Hematopoietic multipotent progenitor cell treated with erythropoietin and hydrocortisone succinate and interleukin-3 and kit ligand, for 4 days (in vitro differentiated cells): ENCODE results near the gene GREB1.
"Not testable (repeated sequence)": the region's sequence is repeated elsewhere in the genome, so short reads cannot be mapped to it uniquely, and the experiment has no call there.

ENCODE experiments used
- DNase-seq: peaks from one replicate; pipeline ENCODE4 v3.0.0-alpha.2; 2015

The GREB1 gene

GRCh38 chr2:11640132-11640531 lies 106.3 kb downstream of the GREB1 start:
- no peak for DNase-seq

DNA sequence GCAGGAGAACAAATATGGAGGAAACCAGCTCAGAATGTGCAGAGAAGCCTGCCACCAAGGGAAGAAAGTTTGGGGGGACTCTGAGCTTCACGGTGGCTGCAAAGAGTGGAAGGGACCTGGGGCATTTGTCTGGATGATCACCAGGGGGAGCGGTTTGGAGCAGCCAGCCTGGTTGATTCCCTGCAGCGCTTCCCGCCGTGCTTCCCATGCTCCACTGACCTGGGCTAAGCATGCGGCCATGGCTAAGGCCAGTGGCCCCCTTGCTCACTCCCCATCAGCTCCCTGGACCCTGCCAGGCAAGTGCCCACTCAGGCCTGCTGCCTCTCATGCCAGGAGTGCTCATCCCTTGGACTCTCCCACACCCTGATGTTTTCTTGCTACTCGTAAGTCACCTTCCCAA lies 109.1 kb downstream of the GREB1 start:
- no peak for DNase-seq

DNA sequence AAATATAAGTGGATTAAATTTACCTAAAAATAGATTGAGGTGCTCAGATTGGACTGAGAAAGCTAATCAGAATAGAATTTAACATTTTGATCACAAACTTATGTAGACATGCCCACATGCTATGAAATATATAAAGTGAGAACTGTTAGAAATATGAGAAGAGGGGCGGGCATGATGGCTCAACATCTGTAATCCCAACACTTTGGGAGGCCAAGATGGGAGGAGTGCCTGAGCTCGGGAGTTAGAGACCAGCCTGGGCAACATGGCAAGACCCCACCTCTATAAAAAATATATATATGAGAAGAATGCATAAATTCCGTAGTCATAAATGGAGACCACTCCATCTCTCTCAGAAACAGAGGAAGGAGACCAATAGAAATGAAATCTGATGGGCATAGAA lies 110.4 kb downstream of the GREB1 start:
- no peak for DNase-seq

DNA sequence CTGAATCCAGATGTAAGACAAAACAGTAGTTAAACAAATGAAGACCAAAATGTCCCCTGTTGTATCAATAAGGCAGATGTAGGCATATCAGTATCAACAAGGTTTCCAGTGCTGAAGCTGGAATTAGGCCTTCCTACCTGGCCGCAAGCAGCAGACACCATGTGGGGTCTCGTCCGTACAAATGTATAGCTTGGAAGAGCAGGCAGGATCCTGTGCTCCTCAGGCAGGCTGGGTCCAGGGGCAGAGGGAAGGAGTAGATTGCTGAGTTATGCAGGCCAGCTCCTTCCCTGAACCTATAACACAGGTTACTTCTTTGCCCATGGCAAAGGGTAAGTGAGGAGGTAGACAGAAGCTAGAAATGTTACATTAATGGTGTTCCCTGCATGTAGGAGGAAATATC lies 112.7 kb downstream of the GREB1 start:
- DNase-seq = no peak

GRCh38 chr2:11647834-11648600 lies 114.2 kb downstream of the GREB1 start:
- no peak for DNase-seq

DNA sequence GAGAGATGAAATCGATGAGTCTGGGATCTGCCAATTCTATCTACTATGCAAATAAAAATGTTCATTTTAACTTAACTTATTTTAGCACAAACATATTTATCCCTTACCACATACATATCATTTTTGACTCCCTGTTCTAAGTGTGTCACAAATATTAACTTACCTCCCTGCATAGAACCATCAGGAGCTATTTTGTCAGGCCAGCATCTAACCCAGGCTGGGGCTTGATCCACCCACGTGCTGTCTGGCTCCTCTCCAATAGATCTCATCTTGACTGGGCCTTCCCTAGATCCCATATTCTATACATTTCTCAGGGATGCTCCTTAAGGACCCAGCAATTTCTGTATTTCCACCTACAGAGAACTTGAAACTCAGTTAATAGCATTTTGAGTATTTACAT lies 115.2 kb downstream of the GREB1 start:
- DNase-seq = no peak

- no peak for DNase-seq
These were observed 118.2 kb downstream of the GREB1 start for GRCh38 chr2:11651856-11652548.

- DNase-seq = no peak
These were observed 118.7 kb downstream of the GREB1 start for GRCh38 chr2:11652553-11652952.

GRCh38 chr2:11655495-11655894 lies 121.7 kb downstream of the GREB1 start:
- DNase-seq = no peak

DNA sequence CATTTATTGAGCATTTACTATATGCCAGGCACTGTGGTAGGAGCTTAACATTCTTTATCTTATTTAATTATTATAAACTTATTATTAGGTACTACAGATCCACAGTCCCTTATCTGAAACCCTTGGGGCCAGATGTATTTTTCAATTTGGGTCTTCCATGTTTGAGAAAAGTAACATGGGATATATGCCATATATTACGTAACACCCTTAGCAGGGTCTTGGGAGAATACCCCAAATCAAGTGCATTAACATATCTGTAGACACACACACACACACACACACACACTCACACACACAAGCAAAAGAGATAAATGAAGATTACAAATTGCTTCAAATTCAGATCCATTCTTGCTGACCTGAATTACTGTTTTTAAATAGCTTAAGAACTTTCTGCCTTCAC lies 122.4 kb downstream of the GREB1 start:
- no peak for DNase-seq

DNA sequence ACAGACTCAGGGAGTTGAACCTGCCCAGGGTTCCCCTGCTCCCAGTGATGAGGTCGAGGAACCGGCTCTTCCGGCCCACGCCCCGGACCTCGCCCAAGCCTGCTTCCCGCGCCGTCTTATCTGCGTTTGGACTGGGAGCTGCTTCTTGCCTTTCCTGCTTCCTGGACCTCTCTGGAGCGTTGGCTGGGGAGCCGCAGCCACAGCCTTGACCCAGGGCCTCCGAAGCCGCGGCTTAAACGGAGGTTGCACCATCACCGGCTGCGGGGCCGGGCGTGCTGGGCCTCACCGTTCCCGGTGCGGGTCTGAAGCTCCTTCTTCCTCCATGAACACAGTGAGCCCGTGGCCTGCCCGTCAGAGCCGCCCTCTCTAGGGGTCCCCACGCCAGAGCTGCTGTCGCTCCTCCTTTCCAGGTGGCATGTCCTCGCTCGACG lies 122.8 kb downstream of the GREB1 start:
- no peak for DNase-seq

DNA sequence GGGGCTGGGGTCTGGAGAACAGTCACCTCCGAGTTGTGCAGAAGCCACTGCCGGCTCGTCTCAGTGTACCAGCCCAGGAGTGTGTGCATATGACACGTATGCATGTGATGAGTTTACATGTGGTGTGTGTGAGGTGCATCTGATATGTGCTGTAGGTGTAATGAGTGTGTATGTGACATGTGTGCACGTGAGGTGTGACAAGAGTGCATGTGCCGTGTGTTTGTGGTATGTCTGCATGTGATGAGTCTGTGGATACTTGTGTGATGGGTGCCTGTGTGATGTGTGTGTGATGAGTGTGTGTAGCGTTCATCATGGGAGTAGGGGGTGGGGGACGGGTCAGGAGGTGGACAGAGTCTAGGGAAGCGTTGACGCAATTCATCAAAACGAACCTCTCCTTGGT lies 123.3 kb downstream of the GREB1 start:
- no peak for DNase-seq

- DNase-seq = no peak
These were observed 123.8 kb downstream of the GREB1 start for GRCh38 chr2:11657646-11658045.

DNA sequence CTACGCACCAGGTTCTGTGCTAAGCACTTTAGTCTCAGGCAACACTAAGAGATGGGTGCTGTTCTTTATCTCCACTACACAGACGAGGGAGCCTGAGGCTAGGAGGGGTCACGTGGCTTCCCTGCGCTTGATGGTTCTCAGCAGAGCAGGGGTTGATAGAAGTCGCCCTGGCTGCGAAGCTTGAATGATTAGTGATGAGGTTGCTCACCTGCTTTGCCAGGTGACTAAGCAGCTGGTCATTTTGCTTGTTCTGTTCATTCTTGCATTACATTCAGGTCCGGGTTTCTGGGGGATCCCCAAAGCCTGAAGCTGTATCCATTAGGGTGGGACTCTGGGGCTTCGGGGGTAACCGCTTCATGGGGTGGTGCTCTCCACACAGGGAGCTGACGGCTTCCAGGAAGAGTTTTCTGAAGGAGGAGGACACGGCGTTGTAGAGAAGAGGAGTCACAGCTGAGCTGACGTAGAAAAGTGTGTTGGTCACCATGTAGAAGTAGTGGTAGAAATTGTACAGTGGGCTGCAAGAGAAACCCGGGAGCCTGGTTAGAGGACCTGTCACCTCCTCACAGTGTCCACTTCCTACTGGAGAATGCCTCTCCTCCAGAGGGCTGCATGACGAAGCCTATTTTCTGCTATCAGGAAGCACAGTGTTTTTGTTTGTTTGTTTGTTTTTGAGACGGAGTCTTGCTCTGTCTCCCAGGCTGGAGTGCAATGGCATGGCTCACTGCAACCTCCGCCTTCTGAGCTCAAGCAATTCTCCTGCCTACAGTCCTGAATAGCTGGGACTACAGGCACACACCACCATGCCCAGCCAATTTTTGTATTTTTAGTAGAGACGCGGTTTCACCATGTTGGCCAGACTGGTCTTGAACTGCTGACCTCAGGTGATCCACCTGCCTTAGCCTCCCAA lies 124.6 kb downstream of the GREB1 start:
- no peak for DNase-seq

GRCh38 chr2:11659115-11659475 lies 125.2 kb downstream of the GREB1 start:
- no peak for DNase-seq

DNA sequence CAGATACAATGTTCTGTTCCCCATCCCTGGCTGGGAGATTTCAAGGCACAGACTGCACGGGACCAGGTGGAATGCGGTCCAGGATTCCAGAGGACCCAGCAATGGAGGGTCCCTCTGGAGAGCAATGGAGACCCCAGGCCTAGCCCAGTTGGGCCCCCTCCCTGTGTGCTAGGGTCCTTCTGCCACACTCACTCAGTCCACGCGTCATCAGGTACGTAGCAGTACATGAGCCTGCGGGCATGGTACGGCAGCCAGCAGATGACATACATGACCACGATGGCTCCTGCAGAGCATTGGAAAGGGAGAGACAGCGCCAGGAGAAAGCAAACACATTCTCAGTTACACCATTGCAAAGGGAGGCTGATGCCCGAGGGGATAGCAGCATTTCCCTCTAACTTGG lies 126.0 kb downstream of the GREB1 start:
- no peak for DNase-seq

DNA sequence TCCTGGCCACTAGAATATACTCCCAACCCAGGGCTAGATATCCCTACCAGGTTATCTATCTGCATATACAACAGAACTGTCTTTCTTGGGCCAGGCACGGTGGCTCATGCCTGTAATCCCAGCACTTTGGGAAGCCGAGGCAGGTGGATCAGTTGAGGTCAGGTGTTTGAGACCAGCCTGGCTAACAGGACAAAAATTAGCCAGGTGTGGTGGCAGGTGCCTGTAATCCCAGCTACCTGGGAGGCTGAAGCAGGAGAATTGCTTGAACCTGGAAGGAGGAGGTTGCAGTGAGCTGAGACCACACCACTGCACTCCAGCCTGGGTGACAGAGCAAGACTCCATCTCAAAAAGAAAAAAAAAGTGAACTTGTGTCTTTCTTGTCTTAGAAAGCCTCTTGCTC lies 126.6 kb downstream of the GREB1 start:
- DNase-seq = not testable (repeated sequence)

GRCh38 chr2:11661891-11662435 lies 128.1 kb downstream of the GREB1 start:
- no peak for DNase-seq

DNA sequence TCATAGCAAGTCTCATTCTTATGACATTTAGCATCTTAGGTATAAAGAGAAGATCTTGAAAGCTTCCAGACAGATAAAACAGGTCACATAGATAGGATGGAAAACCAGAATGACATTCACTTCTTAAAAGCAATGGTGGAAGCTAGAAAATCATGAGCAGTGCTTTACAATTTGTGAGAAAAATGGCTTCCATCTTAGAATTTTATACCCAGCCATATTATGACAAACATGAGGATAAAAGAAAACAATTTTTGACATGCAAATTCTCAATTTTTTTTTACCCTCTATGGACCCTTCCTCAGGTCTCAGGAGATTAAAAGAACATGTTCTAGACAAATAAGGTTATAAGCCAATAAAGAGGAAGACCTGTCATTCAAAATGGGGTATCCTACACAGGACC lies 129.0 kb downstream of the GREB1 start:
- no peak for DNase-seq

- DNase-seq = no peak
These were observed 129.6 kb downstream of the GREB1 start for GRCh38 chr2:11663427-11663826.

GRCh38 chr2:11665028-11665427 lies 131.2 kb downstream of the GREB1 start:
- DNase-seq = no peak

DNA sequence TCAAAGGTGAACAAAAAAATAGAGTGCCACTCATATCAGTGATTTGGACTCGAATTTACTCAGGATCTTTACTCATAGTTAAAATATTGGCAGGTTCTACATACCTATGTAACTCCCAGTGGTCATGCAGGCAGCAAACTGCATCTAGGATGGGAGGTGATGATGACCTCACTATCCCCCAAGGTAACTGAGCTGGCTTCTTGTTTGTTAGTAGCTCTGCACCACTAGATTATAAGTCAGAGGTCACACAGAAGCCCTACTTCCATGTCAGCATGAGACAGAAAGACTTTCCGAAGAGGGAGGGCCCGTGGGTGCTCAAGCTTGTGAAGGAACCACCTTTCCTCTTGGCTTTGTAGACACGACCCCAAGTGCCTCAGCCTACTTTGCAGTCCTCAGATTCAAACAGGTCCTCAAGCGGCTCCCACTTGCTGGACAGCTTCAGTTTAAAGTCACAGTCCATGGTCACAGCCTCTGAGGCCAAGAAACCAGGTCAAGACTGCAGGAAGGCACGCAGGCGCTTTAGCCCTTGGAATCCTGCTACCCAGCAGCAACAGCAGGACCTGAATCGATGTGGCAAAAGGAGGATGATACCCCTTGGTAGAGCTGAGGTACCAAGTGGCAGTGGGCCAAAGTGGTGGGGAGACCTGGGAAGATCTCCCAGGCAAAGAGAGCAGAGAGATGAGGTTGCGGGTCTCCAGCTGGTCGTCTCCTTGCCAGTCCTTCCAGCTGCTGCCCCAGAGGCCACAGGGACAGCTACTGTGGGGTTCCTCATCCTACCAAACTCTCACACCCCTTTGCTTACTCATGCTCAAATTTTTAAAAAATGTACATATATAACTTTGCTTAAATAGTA lies 131.9 kb downstream of the GREB1 start:
- DNase-seq = no peak
